Heart left ventricle (tissue), 13 donors: ENCODE results near the gene RAB4A.
"Not testable (repeated sequence)": the region's sequence is repeated elsewhere in the genome, so short reads cannot be mapped to it uniquely, and the experiment has no call there.

ENCODE experiments used
- CTCF ChIP-seq, 12 donors: fragments of 200-600 bp; sonication (generic) in 4 of 12; IDR thresholded peaks; one replicate each; pipeline versions ENCODE4 v1.5.0 to v1.8.0; 2018 to 2022; ENCODE audit warnings: antibody characterized with exemption in 12 of 12, mild to moderate bottlenecking in 5 of 12
- POLR2A ChIP-seq, 2 donors: fragments of 450-650 bp; IDR thresholded peaks; one replicate each; pipeline ENCODE4 v1.6.1; 2017; ENCODE audit warnings: antibody characterized with exemption in 2 of 2, mild to moderate bottlenecking in 2 of 2, moderate library complexity in 2 of 2
- donor health status: ischemic (EF 13 %, LVEDD 7.1; RV severe dilation, severe dysfunction).
- donor health status: DM: no; HTN: yes; CAD: no.
- donor health status: DM: no; HTN: no; CAD: no.
- donor health status: ischemic (EF 25% LVEDD 6.9; RV normal size, moderate dysfunction).
- donor health status: ischemic (EF 25% LVEDD 5.7; RV mildly dilated, moderate dysfunction).
- donor health status: ischemic (EF 35%, LVEDD 5.7; RV mildly dilated, moderate dysfunction).
- donor health status: nonischemic (EF 11% LVEDD 7.7; RV severe dilation, severe dysfunction).
- donor health status: DM: yes; HTN: yes; CAD: no.
- donor health status: PGD.
- donor health status: ischemic (EF 29% LVEDD 5.4; RV normal size, mild dysfunction).
- donor health status: nonischemic (EF 23%, LVEDD 6.1; RV moderate dilation, normal function).

- TF ChIP-seq CTCF, POLR2A (IDR thresholded peaks at IDR 0.05): not testable (repeated sequence)
These were observed 56.9 kb downstream of the RAB4A start for GRCh38 chr1:229327765-229328164.
